ENCODE measurements around the gene SCGB3A2. TPM values are rescaled to one million over a fixed set of nuclear protein-coding genes. Genes with fewer than 3 reads are reported as not detected.

SCGB3A2 gene
- polyA plus RNA-seq, 3 donors = not detected

GRCh38 chr5:147901599-147902039 lies 23.1 kb downstream of the SCGB3A2 start:
- DNase-seq (ENCODE audit: low read depth in 3 of 3, low spot score in 2 of 3) = no peak

- DNase-seq (ENCODE audit: low read depth in 3 of 3, low spot score in 2 of 3) = no peak
Observed at GRCh38 chr5:147902609-147903115, 24.2 kb downstream of the SCGB3A2 start.

- no peak for DNase-seq (ENCODE audit: low read depth in 3 of 3, low spot score in 2 of 3)
Observed at GRCh38 chr5:147904110-147904509, 25.6 kb downstream of the SCGB3A2 start.

GRCh38 chr5:147906326-147907095 lies 28.0 kb downstream of the SCGB3A2 start, which contains the start of gene C5orf46:
C5orf46 (minus strand) TSS chr5:147906538; CDS start chr5:147906501, 37 bp downstream.
- DNase-seq (ENCODE audit: low read depth in 3 of 3, low spot score in 2 of 3) = no peak

- DNase-seq (ENCODE audit: low read depth in 3 of 3, low spot score in 2 of 3) = no peak
Observed at GRCh38 chr5:147911427-147911826, 32.9 kb downstream of the SCGB3A2 start.

GRCh38 chr5:147912011-147912410 lies 33.5 kb downstream of the SCGB3A2 start:
- DNase-seq (ENCODE audit: low read depth in 3 of 3, low spot score in 2 of 3) = no peak

- DNase-seq (ENCODE audit: low read depth in 3 of 3, low spot score in 2 of 3) = no peak
Observed at GRCh38 chr5:147913786-147914185, 35.3 kb downstream of the SCGB3A2 start.

- DNase-seq (ENCODE audit: low read depth in 3 of 3, low spot score in 2 of 3) = no peak
Observed at GRCh38 chr5:147918101-147918685, 39.7 kb downstream of the SCGB3A2 start.

GRCh38 chr5:147918899-147919298 lies 40.4 kb downstream of the SCGB3A2 start:
- no peak for DNase-seq (ENCODE audit: low read depth in 3 of 3, low spot score in 2 of 3)

- DNase-seq (ENCODE audit: low read depth in 3 of 3, low spot score in 2 of 3) = no peak
Observed at GRCh38 chr5:147920420-147921030, 42.0 kb downstream of the SCGB3A2 start.

- DNase-seq (ENCODE audit: low read depth in 3 of 3, low spot score in 2 of 3) = no peak
Observed at GRCh38 chr5:147921136-147921535, 42.6 kb downstream of the SCGB3A2 start.

- DNase-seq (ENCODE audit: low read depth in 3 of 3, low spot score in 2 of 3) = no peak
Observed at GRCh38 chr5:147925020-147925419, 46.5 kb downstream of the SCGB3A2 start.

- DNase-seq (ENCODE audit: low read depth in 3 of 3, low spot score in 2 of 3) = no peak
Observed at GRCh38 chr5:147927901-147928300, 49.4 kb downstream of the SCGB3A2 start.

- no peak for DNase-seq (ENCODE audit: low read depth in 3 of 3, low spot score in 2 of 3)
Observed at GRCh38 chr5:147930769-147931168, 52.3 kb downstream of the SCGB3A2 start.

Other genes with a start within 250 kb of the SCGB3A2 start
- gene JAKMIP2, start 96.0 kb upstream of the SCGB3A2 start, polyA plus RNA-seq (ENCODE audit: insufficient read length in 3 of 3) = 1 to 10 TPM; 3.9 to 6.1 (median 5.4) TPM
- gene SPINK1, start 47.0 kb upstream of the SCGB3A2 start, polyA plus RNA-seq (ENCODE audit: insufficient read length in 3 of 3) = 10 to 100 TPM in 2 of 3 donors, 1 to 10 TPM in 1; 2.4 to 61.4 (median 36.1) TPM
- gene C5orf46, start 27.8 kb downstream of the SCGB3A2 start, polyA plus RNA-seq (ENCODE audit: insufficient read length in 3 of 3) = not detected
- gene SPINK5, start 185.3 kb downstream of the SCGB3A2 start, polyA plus RNA-seq (ENCODE audit: insufficient read length in 3 of 3) = under 1 TPM; 0.28 to 0.61 (median 0.42) TPM